HEK293 (cell line): ENCODE data around the gene CHL1.

Source experiments
- CTCF ChIA-PET: fragments of 350-600 bp; formaldehyde crosslinking; extraction: SDS; loops from one replicate; lab custom pipeline; 2021; ENCODE audit warnings: antibody characterized with exemption; lab: Yijun Ruan, JAX
- POLR2A ChIA-PET: fragments of 300-600 bp; formaldehyde crosslinking; extraction: SDS; loops from one replicate; lab custom pipeline; 2020; ENCODE audit warnings: antibody characterized with exemption, inconsistent platforms; lab: Yijun Ruan, JAX
- H3K27ac ChIP-seq: fragments of 200-500 bp; sonication (Bioruptor generic); 2 replicates; pipeline ENCODE4 v1.5.1; 2014; ENCODE audit warnings: low read depth, low read length, control low read depth, inconsistent platforms; ENCODE audit errors: extremely low read depth
- H3K36me3 ChIP-seq, 2 experiments: fragments of 200-500 bp in 1 of 2; sonication (Bioruptor generic) in 1 of 2; 1 replicate in 1 of 2; 2 replicates in 1 of 2; pipeline ENCODE4 v1.5.1; 2014 to 2017; ENCODE audit warnings: inconsistent platforms in 2 of 2, low read length in 2 of 2; ENCODE audit not compliant: control insufficient read depth in 2 of 2, insufficient read depth in 1 of 2
- H3K4me1 ChIP-seq: fragments of 200-500 bp; sonication (Bioruptor generic); 2 replicates; pipeline ENCODE4 v1.5.1; 2014; ENCODE audit warnings: mild to moderate bottlenecking, low read length, inconsistent platforms; ENCODE audit not compliant: control insufficient read depth, insufficient read depth
- H3K4me3 ChIP-seq: 2 replicates; pipeline ENCODE4 v1.5.1; 2011; ENCODE audit warnings: low read depth, mild to moderate bottlenecking, control low read depth, low read length, moderate library complexity
- H3K9me3 ChIP-seq: fragments of 200-500 bp; sonication (Bioruptor generic); 2 replicates; pipeline ENCODE4 v1.5.1; 2014; ENCODE audit warnings: low read depth, low read length, inconsistent platforms; ENCODE audit not compliant: control insufficient read depth, insufficient read depth
- HOXD13 ChIP-seq: sonication (generic); formaldehyde crosslinking; IDR thresholded peaks from 2 replicates; pipeline ENCODE4 v1.8.0; 2022; ENCODE audit warnings: missing genetic modification reagents, borderline replicate concordance
- OVOL3 ChIP-seq: fragments of 450-650 bp; formaldehyde crosslinking; IDR thresholded peaks from 2 replicates; pipeline ENCODE4 v1.5.1; 2016; ENCODE audit warnings: missing biosample characterization, missing genetic modification characterization
- SCRT2 ChIP-seq: fragments of 450-650 bp; formaldehyde crosslinking; IDR thresholded peaks from 2 replicates; pipeline ENCODE4 v1.5.1; 2016; ENCODE audit warnings: missing biosample characterization, missing genetic modification characterization
- ZBTB26 ChIP-seq: fragments of 450-650 bp; formaldehyde crosslinking; optimal IDR thresholded peaks from 2 replicates; pipeline ENCODE3; 2016; ENCODE audit warnings: missing biosample characterization, mild to moderate bottlenecking, missing genetic modification characterization
- ZNF324 ChIP-seq: fragments of 450-650 bp; formaldehyde crosslinking; IDR thresholded peaks from 2 replicates; pipeline ENCODE4 v1.5.1; 2016; ENCODE audit warnings: missing biosample characterization, missing genetic modification characterization
- ZNF639 ChIP-seq: fragments of 450-650 bp; formaldehyde crosslinking; IDR thresholded peaks from 2 replicates; pipeline ENCODE4 v1.5.1; 2016; ENCODE audit warnings: missing biosample characterization, missing genetic modification characterization
- ZNF777 ChIP-seq: fragments of 450-650 bp; formaldehyde crosslinking; IDR thresholded peaks from 2 replicates; pipeline ENCODE4 v1.5.1; 2017; ENCODE audit warnings: missing biosample characterization, missing genetic modification characterization, borderline replicate concordance
- ZNF792 ChIP-seq: fragments of 450-650 bp; formaldehyde crosslinking; IDR thresholded peaks from 2 replicates; pipeline ENCODE4 v1.5.1; 2016; ENCODE audit warnings: missing biosample characterization, missing genetic modification characterization
- TF ChIP-seq, protein P1 (sequence below): fragments of 450-650 bp; formaldehyde crosslinking; IDR thresholded peaks from 2 replicates; pipeline ENCODE4 v1.5.1; 2017; ENCODE audit warnings: missing biosample characterization, missing genetic modification characterization
- TF ChIP-seq, protein P2 (sequence below): fragments of 450-650 bp; formaldehyde crosslinking; IDR thresholded peaks from 2 replicates; pipeline ENCODE4 v1.5.1; 2016; ENCODE audit warnings: missing biosample characterization, missing genetic modification characterization
- TF ChIP-seq, protein P3 (sequence below): fragments of 450-650 bp; formaldehyde crosslinking; IDR thresholded peaks from 2 replicates; pipeline ENCODE4 v1.5.1; 2016; ENCODE audit warnings: missing biosample characterization, missing genetic modification characterization
- TF ChIP-seq, protein P4 (sequence below): fragments of 450-650 bp; formaldehyde crosslinking; IDR thresholded peaks from 2 replicates; pipeline ENCODE4 v1.5.1; 2016; ENCODE audit warnings: missing biosample characterization, missing genetic modification characterization

Gene CHL1

GRCh38 chr3:427128-427527 lies 230.6 kb downstream of the CHL1 start (continued):
- no peak for TF ChIP-seq OVOL3 (tag by site-specific recombination)

GRCh38 chr3:430186-430585 lies 233.6 kb downstream of the CHL1 start:
- Histone ChIP-seq H3K4me1 (no peaks in the 10 kb centered on the region), H3K27ac (no peak overlapping the region), H3K4me3 (no peak overlapping the region), H3K36me3 (no peaks in the 10 kb centered on the region), H3K9me3 (no peaks in the 10 kb centered on the region)
- POLR2A ChIA-PET: no interaction called here
- CTCF ChIA-PET: interaction anchor here (0.6 kb wide), 1 partner anchor 245 kb away, joined by 3 read pairs; no protein-coding TSS in a partner anchor
- TF ChIP-seq ZNF777 (tag by site-specific recombination): no peak
- TF ChIP-seq, protein P1, sequence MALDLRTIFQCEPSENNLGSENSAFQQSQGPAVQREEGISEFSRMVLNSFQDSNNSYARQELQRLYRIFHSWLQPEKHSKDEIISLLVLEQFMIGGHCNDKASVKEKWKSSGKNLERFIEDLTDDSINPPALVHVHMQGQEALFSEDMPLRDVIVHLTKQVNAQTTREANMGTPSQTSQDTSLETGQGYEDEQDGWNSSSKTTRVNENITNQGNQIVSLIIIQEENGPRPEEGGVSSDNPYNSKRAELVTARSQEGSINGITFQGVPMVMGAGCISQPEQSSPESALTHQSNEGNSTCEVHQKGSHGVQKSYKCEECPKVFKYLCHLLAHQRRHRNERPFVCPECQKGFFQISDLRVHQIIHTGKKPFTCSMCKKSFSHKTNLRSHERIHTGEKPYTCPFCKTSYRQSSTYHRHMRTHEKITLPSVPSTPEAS (tag by site-specific recombination): no peak
- no peak for TF ChIP-seq ZNF324 (tag by site-specific recombination)
- TF ChIP-seq ZNF639 (tag by site-specific recombination): no peak
- TF ChIP-seq, protein P2, sequence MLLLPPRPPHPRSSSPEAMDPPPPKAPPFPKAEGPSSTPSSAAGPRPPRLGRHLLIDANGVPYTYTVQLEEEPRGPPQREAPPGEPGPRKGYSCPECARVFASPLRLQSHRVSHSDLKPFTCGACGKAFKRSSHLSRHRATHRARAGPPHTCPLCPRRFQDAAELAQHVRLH (tag by site-specific recombination): no peak
- TF ChIP-seq, all 188 proteins: peak for 0

DNA sequence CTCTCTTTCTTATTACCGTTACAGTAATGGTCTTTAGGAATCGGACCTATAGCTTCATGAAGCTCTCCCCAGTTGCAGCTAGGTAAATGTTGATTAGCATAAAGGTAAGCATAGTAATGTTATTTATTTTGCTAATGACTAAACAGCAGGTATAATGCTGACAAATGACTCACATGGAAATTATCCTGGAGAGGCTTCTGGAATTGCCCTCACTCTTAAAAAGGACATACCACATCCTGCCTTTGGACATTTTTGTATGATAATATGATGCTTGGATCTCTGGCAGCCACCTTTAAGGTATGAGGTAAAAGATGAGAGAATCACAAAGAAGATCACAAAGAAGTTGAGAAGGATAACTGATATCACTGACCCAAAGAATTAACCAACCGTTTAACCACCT lies 238.6 kb downstream of the CHL1 start:
- POLR2A ChIA-PET: no interaction called here
- TF ChIP-seq ZBTB26 (tag by site-specific recombination): no peak
- TF ChIP-seq, protein P3, sequence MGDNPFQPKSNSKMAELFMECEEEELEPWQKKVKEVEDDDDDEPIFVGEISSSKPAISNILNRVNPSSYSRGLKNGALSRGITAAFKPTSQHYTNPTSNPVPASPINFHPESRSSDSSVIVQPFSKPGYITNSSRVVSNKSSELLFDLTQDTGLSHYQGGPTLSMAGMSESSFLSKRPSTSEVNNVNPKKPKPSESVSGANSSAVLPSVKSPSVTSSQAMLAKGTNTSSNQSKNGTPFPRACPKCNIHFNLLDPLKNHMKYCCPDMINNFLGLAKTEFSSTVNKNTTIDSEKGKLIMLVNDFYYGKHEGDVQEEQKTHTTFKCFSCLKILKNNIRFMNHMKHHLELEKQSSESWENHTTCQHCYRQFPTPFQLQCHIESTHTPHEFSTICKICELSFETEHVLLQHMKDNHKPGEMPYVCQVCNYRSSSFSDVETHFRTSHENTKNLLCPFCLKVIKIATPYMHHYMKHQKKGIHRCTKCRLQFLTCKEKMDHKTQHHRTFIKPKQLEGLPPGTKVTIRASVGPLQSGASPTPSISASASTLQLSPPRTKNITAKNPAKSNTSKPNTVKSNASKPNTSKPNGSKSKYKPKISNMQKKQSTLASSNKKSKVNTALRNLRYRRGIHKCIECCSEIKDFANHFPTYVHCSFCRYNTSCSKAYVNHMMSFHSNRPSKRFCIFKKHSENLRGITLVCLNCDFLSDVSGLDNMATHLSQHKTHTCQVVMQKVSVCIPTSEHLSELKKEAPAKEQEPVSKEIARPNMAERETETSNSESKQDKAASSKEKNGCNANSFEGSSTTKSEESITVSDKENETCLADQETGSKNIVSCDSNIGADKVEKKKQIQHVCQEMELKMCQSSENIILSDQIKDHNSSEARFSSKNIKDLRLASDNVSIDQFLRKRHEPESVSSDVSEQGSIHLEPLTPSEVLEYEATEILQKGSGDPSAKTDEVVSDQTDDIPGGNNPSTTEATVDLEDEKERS (tag by site-specific recombination): no peak
- TF ChIP-seq, protein P4, sequence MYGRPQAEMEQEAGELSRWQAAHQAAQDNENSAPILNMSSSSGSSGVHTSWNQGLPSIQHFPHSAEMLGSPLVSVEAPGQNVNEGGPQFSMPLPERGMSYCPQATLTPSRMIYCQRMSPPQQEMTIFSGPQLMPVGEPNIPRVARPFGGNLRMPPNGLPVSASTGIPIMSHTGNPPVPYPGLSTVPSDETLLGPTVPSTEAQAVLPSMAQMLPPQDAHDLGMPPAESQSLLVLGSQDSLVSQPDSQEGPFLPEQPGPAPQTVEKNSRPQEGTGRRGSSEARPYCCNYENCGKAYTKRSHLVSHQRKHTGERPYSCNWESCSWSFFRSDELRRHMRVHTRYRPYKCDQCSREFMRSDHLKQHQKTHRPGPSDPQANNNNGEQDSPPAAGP (tag by site-specific recombination): no peak
- TF ChIP-seq HOXD13 (CRISPR knock-in tag): no peak
- no peak for TF ChIP-seq SCRT2 (tag by site-specific recombination)
- TF ChIP-seq ZNF792 (tag by site-specific recombination): no peak
- Histone ChIP-seq H3K36me3 (no peaks in the 10 kb centered on the region), H3K27ac (no peak overlapping the region), H3K4me3 (no peak overlapping the region), H3K9me3 (no peaks in the 10 kb centered on the region), H3K4me1 (no peaks in the 10 kb centered on the region)
- CTCF ChIA-PET: interaction anchor here (0.6 to 1.1 kb wide), 2 partner anchors 11 to 31 kb away, joined by 3 to 5 read pairs; no protein-coding TSS in a partner anchor
